WI38 (cell line): ENCODE measurements around the gene TACC3.
A peak's percentile ranks its signal among the peaks of the same experiment; 100 is the strongest.

Experiments
- H3K4me3 ChIP-seq: 2 replicates; pipeline ENCODE4 v1.5.1; 2011; ENCODE audit warnings: low read depth, mild to moderate bottlenecking, control low read depth, low read length
- TF ChIP-seq, protein P1 (sequence below): IDR thresholded peaks from 2 replicates; pipeline ENCODE4 v1.5.1; 2012; ENCODE audit warnings: low read depth, mild to moderate bottlenecking, control low read depth, low read length

The TACC3 gene

DNA sequence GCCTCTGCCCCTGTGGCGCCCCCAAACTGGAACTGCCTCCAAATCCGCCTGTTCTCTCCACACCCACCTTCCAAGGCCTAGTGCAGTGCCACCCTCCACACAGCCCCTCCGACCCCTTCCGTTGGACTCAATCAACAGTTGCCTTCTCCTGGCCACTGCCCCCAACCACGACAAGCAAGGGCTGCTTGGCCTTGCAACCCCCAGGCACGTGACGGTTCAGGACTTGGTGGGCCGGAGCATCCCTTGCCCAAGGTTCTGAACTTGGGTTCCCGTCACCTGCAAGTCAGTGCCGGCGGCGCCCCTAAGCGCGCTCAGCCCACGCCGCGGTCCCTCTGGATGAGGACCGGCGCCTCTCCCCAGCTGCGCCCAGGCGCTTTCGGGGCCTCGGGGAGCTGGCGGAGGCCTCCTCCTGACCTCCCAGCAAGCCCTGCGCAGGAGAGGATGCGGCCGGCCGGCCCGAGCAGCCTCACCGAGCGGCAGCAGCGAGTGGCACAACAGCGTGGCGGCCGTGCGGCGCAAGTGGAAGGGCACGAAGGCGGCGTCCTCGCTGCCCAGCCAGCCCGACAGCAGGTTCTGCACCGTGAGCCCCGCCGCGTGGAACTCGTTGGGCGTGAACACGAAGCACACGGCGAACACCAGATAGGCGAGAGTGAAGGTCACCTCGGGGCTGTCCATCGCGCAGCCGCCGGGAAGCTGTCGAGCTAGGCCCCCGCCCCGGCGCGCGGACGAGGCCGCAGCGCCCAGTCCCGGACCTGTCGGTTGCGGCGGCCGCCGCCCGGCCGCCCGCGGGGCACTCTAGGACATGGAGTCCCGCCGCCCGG lies 948 bp upstream of the TACC3 start:
- peak overlapping the region; percentile 72 for H3K4me3 ChIP-seq
- TF ChIP-seq, protein P1, sequence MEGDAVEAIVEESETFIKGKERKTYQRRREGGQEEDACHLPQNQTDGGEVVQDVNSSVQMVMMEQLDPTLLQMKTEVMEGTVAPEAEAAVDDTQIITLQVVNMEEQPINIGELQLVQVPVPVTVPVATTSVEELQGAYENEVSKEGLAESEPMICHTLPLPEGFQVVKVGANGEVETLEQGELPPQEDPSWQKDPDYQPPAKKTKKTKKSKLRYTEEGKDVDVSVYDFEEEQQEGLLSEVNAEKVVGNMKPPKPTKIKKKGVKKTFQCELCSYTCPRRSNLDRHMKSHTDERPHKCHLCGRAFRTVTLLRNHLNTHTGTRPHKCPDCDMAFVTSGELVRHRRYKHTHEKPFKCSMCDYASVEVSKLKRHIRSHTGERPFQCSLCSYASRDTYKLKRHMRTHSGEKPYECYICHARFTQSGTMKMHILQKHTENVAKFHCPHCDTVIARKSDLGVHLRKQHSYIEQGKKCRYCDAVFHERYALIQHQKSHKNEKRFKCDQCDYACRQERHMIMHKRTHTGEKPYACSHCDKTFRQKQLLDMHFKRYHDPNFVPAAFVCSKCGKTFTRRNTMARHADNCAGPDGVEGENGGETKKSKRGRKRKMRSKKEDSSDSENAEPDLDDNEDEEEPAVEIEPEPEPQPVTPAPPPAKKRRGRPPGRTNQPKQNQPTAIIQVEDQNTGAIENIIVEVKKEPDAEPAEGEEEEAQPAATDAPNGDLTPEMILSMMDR: no peak

DNA sequence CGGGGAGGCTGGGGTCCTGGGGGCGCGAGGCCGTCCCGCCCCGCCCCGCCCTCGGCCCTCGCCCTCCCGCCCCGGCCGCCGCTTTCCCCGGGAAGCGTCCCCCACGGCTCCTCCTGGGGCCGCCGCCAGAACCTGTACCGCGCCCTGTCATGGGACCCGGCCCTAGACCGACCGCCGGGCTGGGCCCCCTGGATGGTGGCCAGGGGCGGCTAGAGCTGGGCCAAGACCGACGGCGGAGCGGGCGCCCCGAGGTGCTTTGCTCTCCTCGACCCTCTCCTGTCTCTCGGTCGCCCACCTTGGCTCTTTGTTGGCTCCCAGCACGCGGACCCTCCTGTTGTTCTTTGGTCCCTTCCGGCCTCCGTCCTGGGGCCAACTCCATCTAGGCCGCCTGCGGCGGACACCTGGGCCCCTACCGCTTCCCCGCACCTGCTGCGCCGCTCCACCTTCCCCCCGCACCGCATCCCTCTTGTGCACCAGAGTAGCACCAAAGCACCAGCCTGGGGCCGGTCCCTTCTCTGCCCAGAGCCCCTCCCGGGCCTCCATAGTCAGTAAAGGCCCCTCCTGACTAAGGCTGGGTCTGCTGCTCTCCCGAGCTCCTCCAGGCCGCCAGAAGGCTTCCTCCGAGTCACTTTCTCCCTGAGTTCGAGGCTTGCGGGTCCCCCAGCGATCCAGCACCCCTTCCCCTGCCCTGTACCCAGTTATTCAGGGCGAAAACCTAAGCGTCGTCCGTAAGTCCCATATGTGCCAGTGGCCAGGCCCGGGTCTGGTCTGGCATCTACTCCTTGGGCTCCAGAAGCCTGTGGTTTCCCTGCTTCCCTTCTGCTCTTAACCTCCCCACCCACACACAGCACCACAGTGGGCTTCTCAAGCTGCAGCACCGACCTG lies 587 bp downstream of the TACC3 start:
- TF ChIP-seq, protein P1: no peak
- H3K4me3 ChIP-seq: peak overlapping the region; percentile 62

DNA sequence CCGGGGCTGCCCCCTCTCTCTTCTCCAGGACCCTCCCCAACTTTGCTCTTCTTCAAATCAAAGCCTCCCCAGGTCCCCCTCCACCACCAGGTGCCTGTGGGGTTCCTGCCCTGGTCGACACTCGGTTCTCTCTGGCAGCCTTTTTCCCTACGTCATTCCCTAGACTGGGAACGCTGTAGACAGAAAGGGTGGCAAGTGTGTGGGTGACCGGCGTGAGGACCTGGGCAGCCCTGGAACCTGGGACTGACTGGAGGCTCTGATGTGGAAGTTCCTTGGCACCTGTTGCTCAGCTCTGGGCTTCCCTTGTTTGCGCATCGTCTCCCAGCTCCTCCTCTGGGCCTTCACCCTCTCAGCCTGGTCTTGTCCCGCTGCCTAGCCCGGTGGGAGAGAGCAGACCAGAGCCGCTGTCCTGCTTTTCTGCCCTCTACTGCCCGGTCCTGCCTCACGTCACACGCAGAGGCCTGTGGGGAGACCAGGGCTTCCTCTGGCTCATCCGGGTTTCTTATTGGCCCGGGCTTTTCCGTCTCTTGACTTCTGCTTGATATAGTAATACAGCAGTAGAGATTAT lies 1.3 kb downstream of the TACC3 start:
- TF ChIP-seq, protein P1: no peak
- peak overlapping the region; percentile 62 for H3K4me3 ChIP-seq

DNA sequence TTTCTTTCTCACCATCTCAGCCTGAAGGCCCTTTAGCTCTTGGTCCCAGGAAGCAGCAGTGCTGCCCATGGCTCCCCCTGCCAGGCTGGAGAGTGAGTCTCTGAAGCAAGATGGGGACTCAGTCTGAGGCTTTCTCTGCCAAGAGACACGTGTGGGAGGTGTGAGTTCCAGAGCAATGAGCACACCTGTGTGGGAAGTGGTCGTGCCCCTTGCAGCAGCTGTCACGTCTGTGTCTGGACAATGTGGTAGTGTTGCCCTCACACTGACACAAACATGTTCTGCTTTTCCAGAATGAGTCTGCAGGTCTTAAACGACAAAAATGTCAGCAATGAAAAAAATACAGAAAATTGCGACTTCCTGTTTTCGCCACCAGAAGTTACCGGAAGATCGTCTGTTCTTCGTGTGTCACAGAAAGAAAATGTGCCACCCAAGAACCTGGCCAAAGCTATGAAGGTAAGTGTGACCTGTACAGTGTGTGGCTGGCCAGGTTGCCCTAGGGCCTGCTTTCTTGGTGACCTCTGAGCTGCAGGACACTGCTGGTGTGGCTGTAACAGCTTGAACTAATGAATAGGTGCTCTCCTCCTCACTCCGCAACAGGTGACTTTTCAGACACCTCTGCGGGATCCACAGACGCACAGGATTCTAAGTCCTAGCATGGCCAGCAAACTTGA lies 1.9 kb downstream of the TACC3 start:
- TF ChIP-seq, protein P1: no peak
- peak overlapping the region; percentile 62 for H3K4me3 ChIP-seq

DNA sequence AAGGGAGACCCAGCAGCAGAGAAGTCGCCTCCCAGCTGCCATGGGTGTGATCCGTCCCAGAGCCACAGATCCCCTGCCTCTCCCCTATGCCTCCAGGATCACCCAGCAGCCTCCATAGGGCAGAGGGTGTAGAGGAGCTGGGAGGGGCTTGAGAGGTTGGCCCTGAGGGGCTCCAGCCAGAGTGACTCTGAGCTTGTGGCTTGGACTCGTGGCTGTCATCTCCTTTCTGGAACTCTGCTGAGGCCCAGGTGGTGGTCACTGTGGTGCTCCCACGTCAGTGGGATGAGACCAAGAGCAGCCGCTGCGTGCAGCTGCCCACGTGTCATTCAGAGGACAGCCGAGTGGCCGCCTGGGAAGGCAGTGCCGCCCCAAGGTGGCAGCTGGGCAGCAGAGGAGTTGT lies 4.2 kb downstream of the TACC3 start:
- H3K4me3 ChIP-seq: no peak overlapping the region
- TF ChIP-seq, protein P1: no peak

DNA sequence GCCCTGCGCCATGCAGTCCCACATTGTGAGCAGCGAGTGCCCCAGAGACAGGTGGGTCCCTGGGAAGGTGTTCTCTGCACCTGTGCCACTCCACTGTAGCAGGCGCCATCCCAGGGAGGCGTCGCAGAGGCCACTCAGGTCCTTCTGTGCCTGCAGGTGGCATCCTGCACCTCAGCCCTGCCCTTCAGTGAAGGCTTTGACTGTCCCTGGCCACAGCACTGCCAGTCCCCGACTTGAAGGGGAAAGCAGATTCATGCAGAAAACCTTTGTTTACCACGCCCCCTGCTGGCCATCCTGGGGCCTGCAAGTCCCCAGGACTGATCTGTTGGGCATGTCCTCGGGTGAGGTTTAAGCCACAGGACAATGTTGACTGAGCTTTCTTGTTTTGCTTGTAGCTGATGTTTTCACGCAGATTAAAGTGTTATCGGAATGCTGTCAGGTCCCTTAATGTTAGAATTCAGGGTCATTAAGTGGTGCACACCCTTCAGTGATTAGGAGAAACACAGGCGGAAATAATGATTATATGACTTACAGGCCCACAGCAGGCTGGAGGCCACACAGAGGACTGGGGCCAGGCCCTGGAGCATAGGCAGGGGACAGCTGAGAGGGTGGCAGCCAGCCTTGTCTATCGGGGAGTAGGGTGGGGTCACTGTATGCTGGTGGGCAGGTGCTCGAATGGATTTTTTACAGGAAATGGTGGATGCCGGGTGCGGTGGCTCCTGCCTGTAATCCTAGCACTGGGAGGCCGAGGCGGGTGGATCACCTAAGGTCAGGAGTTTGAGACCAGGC lies 5.0 kb downstream of the TACC3 start:
- no peak overlapping the region for H3K4me3 ChIP-seq
- TF ChIP-seq, protein P1: peak; percentile 98
